Stimulated activated CD4-positive, alpha-beta T cell treated with anti-CD3 and anti-CD28 coated beads, Interleukin-2, amount 100 ng/mL, for 4 hours (primary cell): ENCODE results near the gene POLK.
"Not testable (repeated sequence)": the region's sequence is repeated elsewhere in the genome, so short reads cannot be mapped to it uniquely, and the experiment has no call there.

Experiments
- DNase-seq: peaks from one replicate; pipeline ENCODE4 v3.0.0-alpha.2; 2020; ENCODE audit warnings: low read depth

Gene POLK

GRCh38 chr5:75511435-75512382 is at the start of gene POLK, which contains the start of gene CERT1:
POLK (plus strand) TSS chr5:75511891.
CERT1 (minus strand) TSS chr5:75511629; CDS start chr5:75511207, 422 bp downstream.
- DNase-seq, result peak; percentile 90

GRCh38 chr5:75463726-75464125 is 48.0 kb upstream of the POLK start:
- DNase-seq, result no peak

GRCh38 chr5:75465480-75465879 is 46.2 kb upstream of the POLK start:
- no peak for DNase-seq

- no peak for DNase-seq
These were observed 45.5 kb upstream of the POLK start for GRCh38 chr5:75466006-75466716.

GRCh38 chr5:75468593-75468992 is 43.1 kb upstream of the POLK start:
- DNase-seq, result no peak

GRCh38 chr5:75469017-75469416 is 42.7 kb upstream of the POLK start:
- DNase-seq, result no peak

- DNase-seq, result no peak
These were observed 40.5 kb upstream of the POLK start for GRCh38 chr5:75471193-75471592.

- DNase-seq, result no peak
These were observed 38.7 kb upstream of the POLK start for GRCh38 chr5:75472973-75473372.

GRCh38 chr5:75473463-75473862 is 38.2 kb upstream of the POLK start:
- DNase-seq, result no peak

- DNase-seq, result no peak
These were observed 36.3 kb upstream of the POLK start for GRCh38 chr5:75475364-75475763.

- no peak for DNase-seq
These were observed 30.7 kb upstream of the POLK start for GRCh38 chr5:75481024-75481423.

- DNase-seq, result no peak
These were observed 29.2 kb upstream of the POLK start for GRCh38 chr5:75482482-75482881.

GRCh38 chr5:75484605-75485004 is 27.1 kb upstream of the POLK start:
- no peak for DNase-seq

- DNase-seq, result not testable (repeated sequence)
These were observed 21.8 kb upstream of the POLK start for GRCh38 chr5:75489847-75490246.

GRCh38 chr5:75491621-75492020 is 20.1 kb upstream of the POLK start:
- no peak for DNase-seq

- no peak for DNase-seq
These were observed 15.7 kb upstream of the POLK start for GRCh38 chr5:75496026-75496425.

GRCh38 chr5:75498208-75498777 is 13.4 kb upstream of the POLK start:
- no peak for DNase-seq

GRCh38 chr5:75498875-75499274 is 12.8 kb upstream of the POLK start:
- not testable (repeated sequence) for DNase-seq

GRCh38 chr5:75505112-75505511 is 6.6 kb upstream of the POLK start:
- DNase-seq, result not testable (repeated sequence)

GRCh38 chr5:75507841-75508240 is 3.9 kb upstream of the POLK start:
- DNase-seq, result no peak

- no peak for DNase-seq
These were observed 2.1 kb upstream of the POLK start for GRCh38 chr5:75509546-75509945.

- no peak for DNase-seq
These were observed 1.7 kb upstream of the POLK start for GRCh38 chr5:75509956-75510355.

- DNase-seq, result no peak
These were observed 1.3 kb upstream of the POLK start for GRCh38 chr5:75510417-75510835.
